ENCODE data around the gene RUBCNL. TPM values are rescaled to one million over a fixed set of nuclear protein-coding genes. Genes with fewer than 3 reads are reported as not detected.

RUBCNL gene
- total and polyA plus RNA-seq, 9 donors, result 1.9 to 3.1 (median 2.5) TPM

- no peak overlapping the region for H3K4me3 ChIP-seq (ENCODE audit: low read length)
- no peaks in the 10 kb centered on the region for H3K27me3 ChIP-seq (ENCODE audit: control insufficient read depth, insufficient read depth, low read length)
- no peaks in the 10 kb centered on the region for H3K36me3 ChIP-seq (ENCODE audit: control insufficient read depth, insufficient read depth, low read length)
- no CpG with 5 or more reads among the region's 3 CpGs for WGBS (ENCODE audit: insufficient coverage)
- no peak for DNase-seq
- no peaks in the 10 kb centered on the region for H3K9me3 ChIP-seq (replicated peaks; ENCODE audit: control insufficient read depth, low read depth, low read length)
- no peak overlapping the region for H3K27ac ChIP-seq (ENCODE audit: low read length)
- H3K4me1 ChIP-seq (ENCODE audit: control insufficient read depth, insufficient read depth, low read length), result peaks cover 14% of the 10 kb centered on the region
Observed at GRCh38 chr13:46342538-46342937, 44.5 kb downstream of the RUBCNL start.

- no peaks in the 10 kb centered on the region for H3K27me3 ChIP-seq (ENCODE audit: control insufficient read depth, insufficient read depth, low read length)
- H3K4me3 ChIP-seq (ENCODE audit: low read length), result no peak overlapping the region
- H3K4me1 ChIP-seq (ENCODE audit: control insufficient read depth, insufficient read depth, low read length), result peaks cover 10% of the 10 kb centered on the region
- WGBS (ENCODE audit: insufficient coverage), result 80% methylated on average over 1 of the region's 1 CpG
- H3K36me3 ChIP-seq (ENCODE audit: control insufficient read depth, insufficient read depth, low read length), result no peaks in the 10 kb centered on the region
- no peak overlapping the region for H3K27ac ChIP-seq (ENCODE audit: low read length)
- H3K9me3 ChIP-seq (replicated peaks; ENCODE audit: control insufficient read depth, low read depth, low read length), result peaks cover 3% of the 10 kb centered on the region
- peak; percentile 72 for DNase-seq
Observed at GRCh38 chr13:46341112-46341711, 45.8 kb downstream of the RUBCNL start.

GRCh38 chr13:46340631-46341111 is 46.4 kb downstream of the RUBCNL start:
- Histone ChIP-seq H3K4me3 (ENCODE audit: low read length) (no peak overlapping the region), H3K36me3 (ENCODE audit: control insufficient read depth, insufficient read depth, low read length) (no peaks in the 10 kb centered on the region), H3K4me1 (ENCODE audit: control insufficient read depth, insufficient read depth, low read length) (peaks cover 6% of the 10 kb centered on the region), H3K27ac (ENCODE audit: low read length) (no peak overlapping the region), H3K9me3 (replicated peaks; ENCODE audit: control insufficient read depth, low read depth, low read length) (peaks cover 3% of the 10 kb centered on the region), H3K27me3 (ENCODE audit: control insufficient read depth, insufficient read depth, low read length) (no peaks in the 10 kb centered on the region)
- 100% methylated on average over 2 of the region's 3 CpGs for WGBS (ENCODE audit: insufficient coverage)
- no peak for DNase-seq

GRCh38 chr13:46340011-46340410 is 47.0 kb downstream of the RUBCNL start:
- no peaks in the 10 kb centered on the region for H3K36me3 ChIP-seq (ENCODE audit: control insufficient read depth, insufficient read depth, low read length)
- 100% methylated on average over 1 of the region's 1 CpG for WGBS (ENCODE audit: insufficient coverage)
- no peaks in the 10 kb centered on the region for H3K27me3 ChIP-seq (ENCODE audit: control insufficient read depth, insufficient read depth, low read length)
- H3K4me3 ChIP-seq (ENCODE audit: low read length), result no peak overlapping the region
- no peak for DNase-seq
- peaks cover 3% of the 10 kb centered on the region for H3K9me3 ChIP-seq (replicated peaks; ENCODE audit: control insufficient read depth, low read depth, low read length)
- H3K27ac ChIP-seq (ENCODE audit: low read length), result no peak overlapping the region
- peaks cover under 1% of the 10 kb centered on the region for H3K4me1 ChIP-seq (ENCODE audit: control insufficient read depth, insufficient read depth, low read length)

- WGBS (ENCODE audit: insufficient coverage), result 63% methylated on average over 7 of the region's 10 CpGs
- H3K4me1 ChIP-seq (ENCODE audit: control insufficient read depth, insufficient read depth, low read length), result no peaks in the 10 kb centered on the region
Observed at GRCh38 chr13:46339035-46339666, 47.9 kb downstream of the RUBCNL start.

GRCh38 chr13:46337700-46338099 is 49.4 kb downstream of the RUBCNL start:
- Histone ChIP-seq H3K27me3 (ENCODE audit: control insufficient read depth, insufficient read depth, low read length) (no peaks in the 10 kb centered on the region), H3K9me3 (replicated peaks; ENCODE audit: control insufficient read depth, low read depth, low read length) (peaks cover 3% of the 10 kb centered on the region), H3K4me1 (ENCODE audit: control insufficient read depth, insufficient read depth, low read length) (no peaks in the 10 kb centered on the region), H3K36me3 (ENCODE audit: control insufficient read depth, insufficient read depth, low read length) (no peaks in the 10 kb centered on the region), H3K4me3 (ENCODE audit: low read length) (no peak overlapping the region), H3K27ac (ENCODE audit: low read length) (no peak overlapping the region)
- no peak for DNase-seq
- no CpG with 5 or more reads among the region's 3 CpGs for WGBS (ENCODE audit: insufficient coverage)

More at GRCh38 chr13:46339035-46339666, 47.9 kb downstream of the RUBCNL start:
- no peak overlapping the region for H3K27ac ChIP-seq (ENCODE audit: low read length)
- peaks cover 3% of the 10 kb centered on the region for H3K9me3 ChIP-seq (replicated peaks; ENCODE audit: control insufficient read depth, low read depth, low read length)
- H3K4me3 ChIP-seq (ENCODE audit: low read length), result no peak overlapping the region
- H3K27me3 ChIP-seq (ENCODE audit: control insufficient read depth, insufficient read depth, low read length), result no peaks in the 10 kb centered on the region
- H3K36me3 ChIP-seq (ENCODE audit: control insufficient read depth, insufficient read depth, low read length), result no peaks in the 10 kb centered on the region
- DNase-seq, result peak; percentile 71

GRCh38 chr13:46334035-46334822 is 52.8 kb downstream of the RUBCNL start:
- H3K9me3 ChIP-seq (replicated peaks; ENCODE audit: control insufficient read depth, low read depth, low read length), result peaks cover 3% of the 10 kb centered on the region
- DNase-seq, result no peak
- H3K36me3 ChIP-seq (ENCODE audit: control insufficient read depth, insufficient read depth, low read length), result no peaks in the 10 kb centered on the region
- no peak overlapping the region for H3K27ac ChIP-seq (ENCODE audit: low read length)
- no peak overlapping the region for H3K4me3 ChIP-seq (ENCODE audit: low read length)
- no peaks in the 10 kb centered on the region for H3K4me1 ChIP-seq (ENCODE audit: control insufficient read depth, insufficient read depth, low read length)
- 86% methylated on average over 4 of the region's 10 CpGs for WGBS (ENCODE audit: insufficient coverage)
- H3K27me3 ChIP-seq (ENCODE audit: control insufficient read depth, insufficient read depth, low read length), result no peaks in the 10 kb centered on the region

GRCh38 chr13:46332772-46333171 is 54.3 kb downstream of the RUBCNL start:
- H3K4me3 ChIP-seq (ENCODE audit: low read length), result no peak overlapping the region
- H3K9me3 ChIP-seq (replicated peaks; ENCODE audit: control insufficient read depth, low read depth, low read length), result peaks cover 3% of the 10 kb centered on the region
- no peak overlapping the region for H3K27ac ChIP-seq (ENCODE audit: low read length)
- 11% methylated on average over 2 of the region's 5 CpGs for WGBS (ENCODE audit: insufficient coverage)
- no peaks in the 10 kb centered on the region for H3K27me3 ChIP-seq (ENCODE audit: control insufficient read depth, insufficient read depth, low read length)
- H3K36me3 ChIP-seq (ENCODE audit: control insufficient read depth, insufficient read depth, low read length), result no peaks in the 10 kb centered on the region
- no peak for DNase-seq
- no peaks in the 10 kb centered on the region for H3K4me1 ChIP-seq (ENCODE audit: control insufficient read depth, insufficient read depth, low read length)

- H3K9me3 ChIP-seq (replicated peaks; ENCODE audit: control insufficient read depth, low read depth, low read length), result no peaks in the 10 kb centered on the region
- no peaks in the 10 kb centered on the region for H3K4me1 ChIP-seq (ENCODE audit: control insufficient read depth, insufficient read depth, low read length)
- no peak for DNase-seq
- no peaks in the 10 kb centered on the region for H3K36me3 ChIP-seq (ENCODE audit: control insufficient read depth, insufficient read depth, low read length)
- no peaks in the 10 kb centered on the region for H3K27me3 ChIP-seq (ENCODE audit: control insufficient read depth, insufficient read depth, low read length)
- WGBS (ENCODE audit: insufficient coverage), result 100% methylated on average over 2 of the region's 7 CpGs
- H3K4me3 ChIP-seq (ENCODE audit: low read length), result no peak overlapping the region
- no peak overlapping the region for H3K27ac ChIP-seq (ENCODE audit: low read length)
Observed at GRCh38 chr13:46329624-46330023, 57.4 kb downstream of the RUBCNL start.

- WGBS (ENCODE audit: insufficient coverage), result no CpG with 5 or more reads among the region's 1 CpG
- Histone ChIP-seq H3K27me3 (ENCODE audit: control insufficient read depth, insufficient read depth, low read length) (no peaks in the 10 kb centered on the region), H3K9me3 (replicated peaks; ENCODE audit: control insufficient read depth, low read depth, low read length) (no peaks in the 10 kb centered on the region), H3K4me3 (ENCODE audit: low read length) (no peak overlapping the region), H3K27ac (ENCODE audit: low read length) (no peak overlapping the region), H3K4me1 (ENCODE audit: control insufficient read depth, insufficient read depth, low read length) (no peaks in the 10 kb centered on the region), H3K36me3 (ENCODE audit: control insufficient read depth, insufficient read depth, low read length) (no peaks in the 10 kb centered on the region)
- DNase-seq, result no peak
Observed at GRCh38 chr13:46327246-46327645, 59.8 kb downstream of the RUBCNL start.
